ENCODE measurements around the gene STARD3. TPM values are rescaled to one million over a fixed set of nuclear protein-coding genes. Genes with fewer than 3 reads are reported as not detected.
"Not testable (repeated sequence)": the region's sequence is repeated elsewhere in the genome, so short reads cannot be mapped to it uniquely, and the experiment has no call there.

STARD3 gene
- 32.7 and 61.3 TPM in 2 replicates for total RNA-seq

DNA sequence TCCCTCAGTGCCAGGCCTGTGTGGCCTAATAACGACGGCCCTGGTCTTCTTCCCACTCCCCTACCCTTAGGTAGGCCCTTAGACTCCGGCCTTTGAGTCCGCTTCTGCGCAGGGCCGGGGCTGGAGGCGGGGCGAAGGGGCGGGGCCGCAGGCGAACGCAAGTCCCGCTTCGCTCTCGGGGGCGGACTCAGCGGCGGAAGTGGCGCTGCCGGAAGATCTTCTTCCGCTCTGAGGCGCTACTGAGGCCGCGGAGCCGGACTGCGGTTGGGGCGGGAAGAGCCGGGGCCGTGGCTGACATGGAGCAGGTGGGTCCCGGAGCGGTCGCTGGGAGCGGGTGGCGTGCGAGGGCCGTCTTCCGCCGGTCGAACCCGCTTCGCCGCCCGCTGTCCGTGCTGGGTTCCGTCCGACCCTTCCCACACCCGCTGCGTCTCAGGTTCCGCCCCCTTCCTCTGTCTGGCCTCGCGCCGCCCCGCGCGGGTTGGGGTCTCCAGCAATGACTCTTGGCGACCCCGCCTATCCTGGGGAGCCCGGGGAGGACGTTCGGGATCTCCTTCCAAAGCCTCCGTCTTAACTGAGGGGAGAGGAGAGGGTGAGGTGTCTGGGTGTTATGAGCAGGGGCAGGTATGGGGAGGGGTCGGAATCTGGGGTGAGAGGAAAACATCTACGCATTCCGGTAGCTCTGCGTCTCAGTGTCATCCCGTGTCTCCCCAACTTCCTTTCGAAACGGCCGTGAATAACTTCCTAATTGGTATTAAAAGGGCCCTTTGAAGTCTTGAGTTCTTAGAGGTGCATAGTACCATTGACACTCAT lies at the start of gene STARD3:
STARD3 (plus strand) TSS at position 218 of the 810 bp plus-strand sequence. CDS start 16,388 bp downstream, outside the sequence.
- peak; percentile 70 to 86 for DNase-seq (ENCODE audit: low read depth in 2 of 2)

DNA sequence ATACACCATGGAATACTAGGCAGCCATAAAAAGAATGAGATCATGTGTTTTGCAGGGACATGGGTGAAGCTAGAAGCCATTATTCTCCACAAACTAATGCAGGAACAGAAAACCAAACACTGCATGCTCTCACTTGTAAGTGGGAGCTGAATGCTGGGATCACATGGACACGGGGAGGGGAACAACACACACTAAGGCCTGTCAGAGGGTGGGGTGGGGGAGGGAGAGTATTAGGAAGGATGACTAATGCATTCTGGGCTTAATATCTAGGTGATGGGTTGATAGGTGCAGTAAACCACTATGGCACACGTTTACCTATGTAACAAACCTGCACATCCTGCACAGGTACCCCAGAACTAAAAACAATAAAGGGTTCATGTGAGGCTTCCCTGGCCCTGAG lies 46.8 kb upstream of the STARD3 start:
- DNase-seq (ENCODE audit: low read depth in 2 of 2): not testable (repeated sequence)

DNA sequence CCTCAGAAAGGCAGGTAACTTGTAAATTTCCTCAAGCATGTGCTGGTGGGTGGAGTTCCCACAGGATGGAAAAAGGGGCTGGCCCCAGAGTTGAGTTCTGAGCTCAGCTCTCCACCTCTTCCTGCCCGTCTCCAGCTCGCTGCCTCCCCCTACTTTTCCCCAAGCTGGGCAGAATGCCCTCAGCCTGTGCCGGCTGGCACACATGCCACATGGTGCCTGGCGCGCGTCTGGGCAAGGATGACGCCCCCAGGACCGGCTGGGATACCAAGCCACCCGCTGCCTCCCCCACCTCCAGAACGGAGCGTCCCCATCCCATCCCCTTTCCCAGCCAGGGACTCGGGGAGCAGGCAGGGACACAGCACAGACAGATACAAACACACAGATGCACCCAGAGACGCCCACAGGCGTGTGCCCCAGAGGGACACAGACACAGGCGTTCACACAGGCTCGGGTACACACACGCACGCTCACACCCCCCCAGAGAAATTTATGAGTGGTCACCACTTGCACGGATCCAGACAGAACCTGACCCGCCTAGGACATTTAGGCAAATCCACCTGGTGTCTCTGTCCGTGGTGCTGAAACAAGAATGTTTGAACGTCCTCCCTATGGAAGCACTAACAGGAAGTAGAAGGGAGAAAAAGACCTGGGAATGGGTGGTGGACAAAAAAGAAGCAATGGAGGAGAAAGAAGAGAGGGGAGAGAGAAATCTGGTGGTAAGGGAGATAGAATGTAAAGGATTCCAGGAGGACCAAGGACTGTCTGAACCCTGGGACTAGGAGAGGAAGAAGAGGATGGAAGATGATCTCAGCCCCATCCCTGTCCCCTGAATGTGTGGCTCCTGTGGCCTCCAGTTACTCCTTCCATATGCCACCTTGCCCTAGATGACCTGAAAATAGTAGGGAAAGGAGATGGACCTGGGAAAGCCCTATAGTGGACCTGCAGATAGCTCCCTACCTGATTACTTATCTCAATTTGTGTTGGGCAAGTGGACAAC lies 44.7 kb upstream of the STARD3 start:
- peak; percentile 31 to 55 for DNase-seq (ENCODE audit: low read depth in 2 of 2)

DNA sequence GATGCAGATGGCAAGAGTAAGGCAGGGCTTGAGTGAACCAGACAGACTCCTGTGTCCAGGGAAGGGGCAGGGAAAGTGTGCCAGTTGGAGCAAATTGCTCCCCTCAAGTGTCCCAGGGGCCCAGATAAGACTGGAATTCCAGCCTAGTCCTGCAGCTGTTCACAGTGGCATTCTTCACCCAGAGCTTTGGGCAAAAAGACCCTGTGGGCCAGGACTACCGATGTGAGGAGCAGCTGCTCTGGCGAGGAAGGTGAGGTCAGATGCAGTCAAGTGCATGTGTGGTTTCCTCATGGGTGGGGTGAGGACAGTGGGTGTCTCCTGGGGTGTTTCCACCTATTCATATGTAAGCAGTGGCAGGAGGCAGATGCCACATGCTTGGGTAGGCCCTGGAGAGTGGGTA lies 43.6 kb upstream of the STARD3 start:
- no peak for DNase-seq (ENCODE audit: low read depth in 2 of 2)

DNA sequence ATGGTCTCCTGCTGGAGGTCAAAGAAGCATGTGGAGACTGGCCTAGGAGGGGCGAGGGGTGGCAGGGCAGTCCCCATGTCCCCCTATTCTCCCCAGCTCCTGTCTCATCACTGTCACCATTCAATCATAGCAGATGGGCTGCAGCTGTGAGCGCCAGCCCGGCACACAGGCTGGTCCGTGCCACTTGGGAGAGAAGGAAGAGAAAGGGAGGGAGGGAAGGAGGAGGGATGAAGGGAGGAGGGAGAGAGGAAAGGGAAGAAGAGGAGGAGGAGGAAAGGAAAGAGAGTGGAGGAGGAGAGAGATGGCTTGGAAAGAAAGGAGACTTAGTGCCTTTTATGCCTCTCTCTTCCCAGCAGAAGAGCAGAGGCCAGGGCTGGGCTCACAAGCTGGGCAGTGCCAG lies 41.6 kb upstream of the STARD3 start:
- DNase-seq (ENCODE audit: low read depth in 2 of 2): no peak

DNA sequence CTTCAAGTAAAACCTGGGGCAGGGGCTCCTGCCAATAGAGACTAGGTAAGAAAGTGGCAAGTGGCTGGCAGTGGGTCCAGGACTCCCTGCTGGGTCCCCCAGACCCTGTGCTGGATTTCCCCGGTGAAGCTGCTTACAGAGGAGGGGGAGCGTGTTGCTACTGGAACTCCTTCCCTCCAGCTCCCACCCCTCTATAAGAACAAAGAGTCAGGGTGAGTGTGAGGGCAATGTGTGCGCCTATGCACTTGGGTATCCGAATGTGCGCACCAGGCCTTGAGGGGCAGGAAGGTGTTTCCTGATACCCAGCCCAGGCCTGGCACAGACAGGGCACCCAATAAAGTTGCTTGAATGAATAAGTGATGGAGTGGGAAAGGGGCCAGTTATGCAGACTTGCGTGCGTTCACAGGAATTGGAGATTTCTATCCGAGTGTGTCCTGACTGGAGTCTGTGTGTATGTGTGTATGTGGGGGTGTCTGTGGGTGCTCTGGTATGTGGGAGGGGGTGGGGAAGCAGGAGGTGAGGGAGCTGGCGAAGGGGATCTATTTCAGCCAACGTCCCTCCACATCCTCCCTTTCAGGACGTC lies 40.9 kb upstream of the STARD3 start:
- no peak for DNase-seq (ENCODE audit: low read depth in 2 of 2)

DNA sequence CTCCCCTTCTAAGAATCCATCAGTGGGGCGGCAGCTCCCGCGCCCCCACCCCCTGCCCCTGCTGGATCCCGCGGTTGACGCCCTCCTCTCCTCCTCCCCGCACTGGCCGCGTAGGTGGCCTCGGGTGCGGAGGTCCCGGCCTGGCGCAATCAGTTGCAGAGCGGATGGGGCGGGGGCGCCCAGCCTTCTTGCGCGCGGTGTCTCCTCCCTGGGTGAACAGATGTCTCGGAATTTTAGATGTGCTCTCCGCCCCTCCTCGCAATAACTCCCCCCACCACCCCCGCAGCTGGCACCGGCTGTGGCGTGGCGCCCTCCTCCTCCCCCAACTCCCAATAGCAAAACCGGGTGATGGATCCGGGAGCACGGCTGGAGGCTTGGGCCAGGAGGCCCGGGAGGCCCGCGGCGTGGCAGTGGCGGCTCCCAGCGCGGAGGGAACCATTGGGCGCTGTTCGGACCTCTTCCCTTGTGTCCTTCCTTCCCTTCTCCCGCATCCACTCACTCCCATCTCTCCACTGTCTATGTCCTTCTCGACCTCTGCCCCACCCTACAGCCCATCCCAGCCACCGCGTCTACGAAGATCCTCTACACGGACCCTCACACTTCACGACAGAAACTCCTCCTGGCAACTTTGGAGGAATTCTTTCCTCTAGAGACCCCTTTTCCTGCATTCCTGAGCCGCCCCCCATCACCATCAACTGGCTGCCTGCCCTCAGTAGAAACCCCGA lies 40.2 kb upstream of the STARD3 start:
- no peak for DNase-seq (ENCODE audit: low read depth in 2 of 2)

DNA sequence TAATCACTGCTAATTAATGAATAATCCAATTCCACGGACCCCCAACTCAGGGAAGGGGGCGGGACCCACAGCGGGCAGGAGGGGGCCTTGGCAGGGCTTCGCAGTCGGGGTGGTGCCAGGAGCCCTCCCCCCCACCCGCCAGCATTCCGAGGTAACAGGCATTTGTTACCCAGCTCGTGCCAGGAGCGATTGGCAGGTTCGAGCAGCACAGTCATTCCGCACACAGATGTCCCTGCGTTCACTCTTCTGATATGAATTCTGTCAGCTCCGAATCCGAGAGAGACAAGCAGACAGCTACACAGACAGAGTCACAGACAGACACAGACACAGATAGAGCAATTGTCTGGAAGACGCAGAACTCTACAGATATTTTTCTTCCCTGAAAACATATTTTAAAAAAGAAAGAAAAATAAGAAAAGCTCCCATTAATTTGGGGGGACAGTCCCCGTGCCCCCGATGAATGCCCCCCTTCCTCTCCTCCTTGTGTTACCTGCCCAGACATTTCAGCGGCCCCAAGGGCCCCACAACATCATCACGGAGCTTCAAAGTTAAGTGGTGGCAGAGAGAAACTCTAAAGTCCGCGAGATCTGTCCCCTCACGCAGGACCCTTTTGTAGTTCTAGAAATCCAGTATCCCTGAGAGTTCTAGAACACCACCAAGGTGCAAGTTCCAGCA lies 39.4 kb upstream of the STARD3 start:
- no peak for DNase-seq (ENCODE audit: low read depth in 2 of 2)

DNA sequence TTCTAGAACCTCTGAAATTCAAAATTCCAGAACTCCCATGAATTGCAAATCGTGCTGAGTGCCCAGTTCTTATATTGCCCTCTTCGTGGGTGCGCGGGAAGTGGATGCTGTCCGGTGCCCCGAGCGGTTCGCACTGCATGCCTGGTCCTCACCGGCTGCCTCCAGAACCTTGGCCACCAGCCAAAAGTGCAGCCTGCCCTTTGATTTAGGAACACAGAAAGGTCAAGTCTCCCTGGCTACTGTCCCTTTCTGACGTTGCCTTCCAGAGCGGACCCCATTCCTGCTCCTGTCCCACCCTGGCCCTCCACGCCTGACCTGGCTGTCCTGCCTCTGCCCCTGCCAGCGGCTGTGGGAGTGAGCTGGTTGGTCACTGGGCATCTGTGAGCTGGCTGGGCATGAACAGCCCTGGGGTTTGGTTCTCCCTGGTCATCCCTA lies 38.9 kb upstream of the STARD3 start:
- no peak for DNase-seq (ENCODE audit: low read depth in 2 of 2)

DNA sequence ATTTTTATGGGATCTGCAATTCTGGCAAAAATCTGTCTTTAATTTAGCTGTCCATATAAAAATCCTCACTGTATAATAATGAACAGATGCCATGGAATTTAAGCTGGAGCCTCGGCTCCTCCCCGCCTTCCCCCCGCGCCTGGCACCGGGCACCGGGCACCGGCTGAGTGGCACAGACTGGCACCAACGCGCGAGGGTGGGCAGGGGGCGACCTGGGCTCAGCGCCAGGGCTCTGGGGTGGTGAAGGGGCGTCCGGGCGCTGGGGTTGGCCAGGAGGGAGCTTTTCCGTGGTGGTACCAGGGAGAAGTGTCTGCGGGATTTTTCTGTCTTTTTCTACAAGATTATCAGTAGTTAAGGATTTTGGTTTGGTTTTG lies 38.3 kb upstream of the STARD3 start:
- no peak for DNase-seq (ENCODE audit: low read depth in 2 of 2)

DNA sequence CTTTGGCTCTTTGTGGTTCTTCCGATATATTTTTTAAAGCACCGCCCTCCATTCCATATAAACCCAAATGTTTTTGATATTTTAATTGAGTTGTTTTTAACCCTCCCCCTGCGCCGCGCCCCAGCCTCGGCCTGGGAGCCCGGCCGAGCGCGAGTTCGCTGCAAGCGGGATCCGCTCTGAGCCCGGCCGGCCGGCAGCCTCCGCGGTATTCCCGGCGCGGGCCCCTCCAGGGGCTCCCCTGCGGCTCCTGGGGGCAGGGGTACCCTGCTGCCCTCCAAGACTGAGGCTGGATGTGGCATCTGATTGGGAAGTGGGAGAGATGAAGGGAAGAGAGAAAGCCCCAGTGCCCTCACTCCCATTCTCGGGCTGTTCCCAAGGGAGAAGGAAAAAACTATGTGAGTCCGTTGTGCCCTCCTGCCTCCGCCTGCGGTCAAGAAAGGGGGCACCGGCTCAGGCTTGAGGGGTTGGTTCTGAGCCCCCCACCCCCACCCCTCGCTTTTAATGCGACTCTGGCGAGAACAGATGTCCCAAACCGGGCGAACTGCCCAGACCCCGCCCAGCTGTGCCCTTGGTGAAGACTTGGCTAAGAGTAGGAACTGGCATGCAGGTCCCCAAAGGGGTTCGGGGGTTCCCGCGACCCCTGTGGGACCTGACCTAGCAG lies 37.8 kb upstream of the STARD3 start:
- no peak for DNase-seq (ENCODE audit: low read depth in 2 of 2)

DNA sequence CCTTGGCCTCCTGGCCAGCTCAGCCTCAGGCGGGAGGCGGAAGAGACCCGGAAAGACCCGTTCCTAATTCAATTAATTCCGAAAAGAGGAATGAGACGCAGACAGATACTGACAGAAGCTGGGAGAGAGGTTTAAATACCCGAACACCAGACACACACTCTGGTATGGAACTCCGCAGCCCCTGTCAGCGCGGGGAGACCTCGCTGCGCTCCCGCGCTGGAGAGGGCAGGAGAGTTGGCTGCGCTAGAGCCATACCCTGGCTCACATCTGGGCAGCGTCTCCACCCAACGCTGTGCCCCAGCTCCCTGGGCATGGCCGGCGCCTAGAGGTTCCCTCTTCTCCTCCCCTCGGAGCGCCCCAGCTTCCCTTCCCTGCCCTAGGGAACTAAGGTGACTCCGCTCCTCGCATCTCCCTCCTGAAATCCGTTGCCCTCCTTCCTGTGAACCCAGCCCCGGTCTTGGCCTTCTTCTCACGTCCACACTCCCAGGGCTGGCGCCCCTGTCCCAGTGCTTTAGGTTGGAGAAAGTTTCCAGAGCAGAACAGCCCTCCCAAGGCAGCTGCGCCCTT lies 37.2 kb upstream of the STARD3 start:
- no peak for DNase-seq (ENCODE audit: low read depth in 2 of 2)

DNA sequence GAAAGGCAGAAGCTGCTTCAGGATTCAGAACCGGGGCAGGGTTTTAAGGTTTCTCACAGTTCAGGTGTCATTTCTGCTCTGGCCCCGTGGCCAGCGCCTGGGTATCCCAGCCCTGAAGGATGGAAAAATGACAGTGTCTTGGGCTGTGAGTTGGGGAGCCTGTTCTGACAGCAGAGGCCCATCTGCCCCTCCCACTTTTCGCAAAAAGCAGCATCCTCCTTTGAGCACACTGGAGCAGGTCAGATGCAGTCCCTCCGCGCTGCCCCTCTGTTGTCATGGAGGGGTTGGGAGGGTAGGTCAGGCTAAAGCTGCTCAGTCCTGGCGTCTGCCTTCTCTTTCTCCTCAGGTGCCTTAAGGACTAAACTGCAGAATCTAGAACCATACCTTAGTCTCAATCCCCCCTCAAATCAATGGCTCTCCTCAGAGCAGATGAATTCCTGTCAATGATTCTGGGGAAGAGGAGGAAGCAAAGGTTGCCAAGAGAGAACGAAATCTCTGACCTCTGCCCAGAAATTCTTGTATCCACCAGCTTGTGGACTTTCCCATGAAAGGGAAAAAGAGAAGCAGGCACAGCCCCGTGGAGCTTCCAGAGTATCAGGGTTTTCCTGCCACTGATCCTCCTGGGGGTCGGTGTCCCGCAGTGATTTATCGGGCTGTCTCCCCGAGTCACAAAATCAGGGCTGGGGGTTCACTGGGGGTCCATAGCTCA lies 36.5 kb upstream of the STARD3 start:
- no peak for DNase-seq (ENCODE audit: low read depth in 2 of 2)

DNA sequence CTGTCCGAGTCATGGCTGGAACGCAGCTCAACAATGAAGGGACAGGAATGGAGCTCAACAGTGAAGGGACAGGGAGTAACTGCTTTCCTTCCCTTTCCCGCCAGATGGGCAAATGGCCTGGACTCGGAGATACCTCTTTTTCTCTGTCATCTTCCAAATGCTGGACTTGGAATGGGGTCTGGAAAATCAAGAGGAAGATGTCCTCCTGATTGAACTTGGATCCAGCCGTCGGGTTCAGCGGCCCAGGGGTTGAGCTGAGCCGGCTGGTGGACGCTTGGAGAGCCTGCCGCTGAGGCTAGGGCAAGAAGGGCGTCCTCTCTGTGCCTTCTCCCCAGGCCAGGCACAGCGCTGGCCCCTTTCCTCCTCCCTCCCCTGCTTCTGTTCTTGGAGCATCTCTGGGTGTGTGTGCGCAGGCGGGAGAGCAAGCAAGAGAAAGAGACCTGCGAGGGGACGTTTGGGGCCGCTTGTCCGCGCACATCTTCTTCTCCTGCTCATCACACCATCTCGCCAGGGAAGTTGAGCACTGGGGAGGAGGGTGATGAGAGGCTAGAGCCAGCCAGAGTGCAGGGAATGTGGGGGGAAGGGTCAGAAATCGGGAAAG lies 35.8 kb upstream of the STARD3 start:
- no peak for DNase-seq (ENCODE audit: low read depth in 2 of 2)

DNA sequence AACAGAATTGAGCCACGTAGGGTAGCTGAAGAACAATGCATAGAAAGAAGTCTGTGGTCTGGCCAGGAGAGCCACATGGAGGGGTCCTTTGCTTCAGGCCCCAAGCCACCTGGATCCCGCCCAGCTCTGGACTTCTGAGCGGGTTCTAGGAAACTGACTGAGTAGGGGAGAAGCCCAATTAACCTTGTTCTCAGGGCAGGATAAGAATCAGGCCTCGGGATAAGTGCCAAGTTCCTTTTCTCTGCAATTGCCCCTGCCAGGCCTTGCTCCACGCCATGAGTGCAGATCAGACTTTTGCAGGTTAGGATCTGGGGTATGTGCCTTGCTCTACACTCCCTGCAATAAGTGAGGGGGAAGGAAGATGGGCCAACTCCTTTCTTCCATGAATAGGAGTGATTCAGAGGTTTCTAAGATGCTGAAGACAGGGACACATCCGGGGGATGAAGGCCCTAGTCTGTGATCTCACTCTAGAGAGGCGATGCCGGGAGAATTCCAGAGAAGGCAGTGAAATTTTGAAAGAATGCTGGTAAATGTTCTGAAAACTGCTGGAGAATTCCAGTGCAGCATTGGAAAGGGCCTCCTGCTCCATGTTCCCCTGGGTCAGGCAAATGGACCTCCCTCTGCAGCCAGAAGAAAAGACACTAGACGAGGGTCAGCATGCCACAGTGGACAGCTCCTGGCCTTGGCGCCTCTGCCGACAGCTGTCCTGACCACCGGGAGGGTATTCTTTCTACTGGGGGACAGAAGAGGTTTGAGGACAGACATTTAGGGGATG lies 35.0 kb upstream of the STARD3 start:
- no peak for DNase-seq (ENCODE audit: low read depth in 2 of 2)

DNA sequence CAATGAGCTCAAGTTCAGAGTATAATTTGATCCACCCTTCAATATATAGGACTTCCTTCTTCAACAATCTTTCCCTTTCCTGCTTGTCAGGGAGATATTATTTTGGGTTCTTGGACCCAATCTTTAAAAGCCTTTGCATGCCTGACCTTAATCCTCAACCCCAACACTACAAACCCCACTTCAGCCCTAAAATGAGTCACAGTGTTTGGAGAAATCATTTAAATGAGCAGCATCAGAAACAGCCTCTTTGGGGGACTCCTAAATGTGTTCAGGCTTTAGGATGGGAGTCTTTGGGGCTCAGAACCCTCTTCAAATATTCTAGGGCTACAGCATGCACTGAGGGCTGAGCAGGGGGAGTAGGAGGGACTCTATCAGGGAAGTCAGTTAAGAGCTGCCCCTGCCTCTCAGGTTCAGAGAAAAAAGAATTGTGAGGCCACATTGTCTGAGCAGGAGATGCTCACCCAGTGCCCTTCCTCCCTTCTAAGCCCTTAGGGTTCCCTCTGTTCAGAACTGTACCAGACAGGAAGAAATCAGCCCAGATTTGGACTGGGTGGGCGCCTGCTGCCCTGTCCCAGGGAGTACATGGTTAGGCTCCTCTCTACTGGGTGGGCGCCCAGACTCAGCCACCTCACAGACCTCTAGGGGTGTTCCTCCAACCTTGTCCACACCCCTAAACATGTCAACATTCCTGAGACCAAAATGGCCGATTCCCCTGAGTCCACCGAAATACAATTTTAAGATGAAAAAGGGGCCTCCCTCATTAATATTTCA lies 34.2 kb upstream of the STARD3 start:
- no peak for DNase-seq (ENCODE audit: low read depth in 2 of 2)

DNA sequence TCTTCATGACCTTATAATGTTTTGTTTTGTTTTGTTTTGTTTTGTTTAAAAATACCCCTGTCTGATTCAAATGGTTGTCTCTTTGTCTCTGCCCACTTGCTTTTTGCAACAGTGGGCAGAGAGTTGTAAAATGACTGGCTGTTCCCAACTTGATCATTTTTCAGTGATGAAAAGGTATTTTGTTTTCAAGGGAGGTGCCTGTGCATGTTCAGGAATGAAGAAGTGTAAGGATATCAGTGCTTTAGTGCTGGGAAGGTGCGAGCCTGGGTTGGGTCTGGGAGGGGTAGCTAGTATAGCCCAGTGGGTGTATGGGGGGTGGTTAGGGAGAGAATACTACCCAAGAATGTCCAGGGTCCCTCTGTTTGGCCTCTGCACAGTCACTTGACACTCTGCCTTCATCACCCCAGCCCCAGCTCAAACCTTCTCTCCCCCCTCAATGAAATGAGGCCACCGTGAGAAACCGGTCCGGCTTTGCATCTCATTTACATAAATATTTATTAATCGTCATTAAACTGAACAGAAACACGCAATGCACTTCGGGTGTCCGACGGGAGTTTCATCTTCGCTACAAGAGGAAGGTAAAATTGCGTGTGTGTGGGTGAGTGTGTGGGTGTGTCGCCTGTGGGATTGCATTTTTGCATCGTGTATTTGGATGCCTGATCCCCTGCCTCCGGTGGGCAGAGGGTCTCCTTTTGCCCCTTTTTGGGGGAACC lies 33.5 kb upstream of the STARD3 start:
- no peak for DNase-seq (ENCODE audit: low read depth in 2 of 2)

All from dermis microvascular lymphatic vessel endothelial cell (primary cell).